Measurements from ENCODE around the gene POLD2.

GRCh38 chr7:44167920-44168319 lies 44.6 kb upstream of the POLD2 start:
- TF ChIP-seq CTCF (IDR thresholded peaks at IDR 0.05) (no peak), IRF2 (CRISPR knock-in tag; IDR thresholded peaks at IDR 0.05; ENCODE audit: borderline replicate concordance, low read depth) (no peak), AFF4 (CRISPR knock-in tag; IDR thresholded peaks at IDR 0.05; ENCODE audit: borderline replicate concordance) (no peak), NR3C1 (CRISPR knock-in tag; conservative IDR thresholded peaks at IDR 0.05; ENCODE audit: low read depth) (no peak), ATF3 (CRISPR knock-in tag; conservative IDR thresholded peaks at IDR 0.05) (no peak), SP1 (CRISPR knock-in tag; conservative IDR thresholded peaks at IDR 0.05) (no peak), NR2C2 (CRISPR knock-in tag; IDR thresholded peaks at IDR 0.05) (no peak), NFYB (CRISPR knock-in tag; conservative IDR thresholded peaks at IDR 0.05; ENCODE audit: low read depth) (no peak), TCF7 (CRISPR knock-in tag; IDR thresholded peaks at IDR 0.05; ENCODE audit: low read depth) (no peak), AR (CRISPR knock-in tag; IDR thresholded peaks at IDR 0.05) (no peak), MAX (CRISPR knock-in tag; IDR thresholded peaks at IDR 0.05) (no peak), TP53 (CRISPR knock-in tag; IDR thresholded peaks at IDR 0.05) (no peak)
- TF ChIP-seq, protein P1, sequence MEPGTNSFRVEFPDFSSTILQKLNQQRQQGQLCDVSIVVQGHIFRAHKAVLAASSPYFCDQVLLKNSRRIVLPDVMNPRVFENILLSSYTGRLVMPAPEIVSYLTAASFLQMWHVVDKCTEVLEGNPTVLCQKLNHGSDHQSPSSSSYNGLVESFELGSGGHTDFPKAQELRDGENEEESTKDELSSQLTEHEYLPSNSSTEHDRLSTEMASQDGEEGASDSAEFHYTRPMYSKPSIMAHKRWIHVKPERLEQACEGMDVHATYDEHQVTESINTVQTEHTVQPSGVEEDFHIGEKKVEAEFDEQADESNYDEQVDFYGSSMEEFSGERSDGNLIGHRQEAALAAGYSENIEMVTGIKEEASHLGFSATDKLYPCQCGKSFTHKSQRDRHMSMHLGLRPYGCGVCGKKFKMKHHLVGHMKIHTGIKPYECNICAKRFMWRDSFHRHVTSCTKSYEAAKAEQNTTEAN (CRISPR knock-in tag; IDR thresholded peaks at IDR 0.05), result no peak
- TF ChIP-seq, protein P2, sequence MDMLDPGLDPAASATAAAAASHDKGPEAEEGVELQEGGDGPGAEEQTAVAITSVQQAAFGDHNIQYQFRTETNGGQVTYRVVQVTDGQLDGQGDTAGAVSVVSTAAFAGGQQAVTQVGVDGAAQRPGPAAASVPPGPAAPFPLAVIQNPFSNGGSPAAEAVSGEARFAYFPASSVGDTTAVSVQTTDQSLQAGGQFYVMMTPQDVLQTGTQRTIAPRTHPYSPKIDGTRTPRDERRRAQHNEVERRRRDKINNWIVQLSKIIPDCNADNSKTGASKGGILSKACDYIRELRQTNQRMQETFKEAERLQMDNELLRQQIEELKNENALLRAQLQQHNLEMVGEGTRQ (CRISPR knock-in tag; IDR thresholded peaks at IDR 0.05), result no peak

Measured in WTC11 (cell line).